Heart right ventricle (tissue), 16 donors: ENCODE data around the gene PSORS1C1. TPM values are rescaled to one million over a fixed set of nuclear protein-coding genes. Genes with fewer than 3 reads are reported as not detected.

Source experiments
- ATAC-seq, 8 donors: fragments of 200-7000 bp; cut with Tn5 transposase; one replicate each; pipeline ENCODE4 v1.9.1; 2020; ENCODE audit warnings: mild to moderate bottlenecking in 8 of 8, moderate library complexity in 8 of 8, moderate number of reproducible peaks in 1 of 8
- DNase-seq, 2 donors: peaks; one replicate each; pipeline ENCODE4 v3.0.0-alpha.2; 2020
- H3K27ac ChIP-seq, 10 donors: fragments of 200-600 bp; sonication (generic) in 2 of 10; one replicate each; pipeline versions ENCODE4 v1.5.0 to v1.8.0; 2020 to 2022; ENCODE audit warnings: mild to moderate bottlenecking in 3 of 10
- H3K27me3 ChIP-seq, 7 donors: fragments of 200-600 bp; one replicate each; pipeline ENCODE4 v1.8.0; 2021 to 2022; ENCODE audit warnings: mild to moderate bottlenecking in 2 of 7
- H3K36me3 ChIP-seq, 9 donors: fragments of 200-600 bp; sonication (generic) in 1 of 9; one replicate each; pipeline versions ENCODE4 v1.5.0 to v1.8.0; 2020 to 2022; ENCODE audit warnings: mild to moderate bottlenecking in 2 of 9
- H3K4me1 ChIP-seq, 9 donors: fragments of 200-600 bp; sonication (generic) in 1 of 9; one replicate each; pipeline versions ENCODE4 v1.5.0 to v1.8.0; 2020 to 2022; ENCODE audit warnings: mild to moderate bottlenecking in 4 of 9
- H3K4me3 ChIP-seq, 10 donors: fragments of 200-600 bp; sonication (generic) in 2 of 10; one replicate each; pipeline versions ENCODE4 v1.5.0 to v1.8.0; 2020 to 2022; ENCODE audit warnings: mild to moderate bottlenecking in 7 of 10, moderate library complexity in 2 of 10
- H3K9me3 ChIP-seq, 11 donors: fragments of 200-600 bp in 10 of 11; sonication (generic) in 2 of 11; one replicate each; pipeline versions ENCODE4 v1.5.0 to v1.8.0; 2013 to 2022; ENCODE audit warnings: mild to moderate bottlenecking in 2 of 11, control low read depth in 1 of 11, moderate library complexity in 1 of 11
- CTCF ChIP-seq, 9 donors: fragments of 200-600 bp; sonication (generic) in 2 of 9; IDR thresholded peaks; one replicate each; pipeline versions ENCODE4 v1.5.0 to v1.8.0; 2021 to 2022; ENCODE audit warnings: antibody characterized with exemption in 9 of 9, mild to moderate bottlenecking in 5 of 9, moderate library complexity in 1 of 9
- whole genome bisulfite sequencing, 2 donors: extraction: QIAGEN DNeasy Blood & Tissue Kit; methylation state at CpG; one replicate each; pipeline ENCODE4 v1.1.7; 2013; ENCODE audit warnings: inconsistent platforms in 1 of 2; 5-methylcytosine and 5-hydroxymethylcytosine counted together
- intact Hi-C, 10 donors: fragments of 100-400 bp; cut with DNase I; formaldehyde crosslinking; loops; one replicate each; pipeline versions ENCODE4 v1.11.1 to v1.14.2; 2022
- polyA plus RNA-seq, 2 donors: library from polyadenylated mRNA; stranded (reverse); fragments of 200-250 nt; gene quantifications; one replicate each; pipeline ENCODE4 v1.2.3, GENCODE V29; 2013
- total RNA-seq, 10 donors: library from RNA; stranded (reverse); fragmentation: NEBNext Ultra II Directional in 3 of 10; extraction: Animal tissue kit (Norgen Biotek cat#: 25700) in 3 of 10; gene quantifications; one replicate each; pipeline versions ENCODE4 v1.2.1 to v1.2.4, GENCODE V29; 2021 to 2023
- donor health status: Arrhythmogenic right ventricular cardiomyopathy.
- donor health status: ischemic (EF 13 %, LVEDD 7.1; RV severe dilation, severe dysfunction).
- donor health status: healthy with polysubstance abuse.
- donor health status: DM: no; HTN: yes; CAD: no.
- donor health status: DM: no; HTN: no; CAD: no.
- donor health status: ischemic (EF 25% LVEDD 6.9; RV normal size, moderate dysfunction).
- donor health status: ischemic (EF 25% LVEDD 5.7; RV mildly dilated, moderate dysfunction).
- donor health status: healthy.
- donor health status: DM: yes; HTN: yes; CAD: no.
- donor health status: Ischemic cardiomyopathy.
- donor health status: ischemic (EF 35%, LVEDD 5.7; RV mildly dilated, moderate dysfunction).
- donor health status: nonischemic (EF 11% LVEDD 7.7; RV severe dilation, severe dysfunction).
- donor health status: DM: yes; HTN: yes; CAD: no.
- donor health status: PGD.
- donor health status: ischemic (EF 29% LVEDD 5.4; RV normal size, mild dysfunction).
- donor health status: nonischemic (EF 23%, LVEDD 6.1; RV moderate dilation, normal function).

Gene PSORS1C1
- total and polyA plus RNA-seq, 12 donors = 0.13 to 6.2 (median 3.0) TPM

GRCh38 chr6:31170987-31171671 is 56.5 kb downstream of the PSORS1C1 start:
- Histone ChIP-seq H3K9me3 (no peaks in the 10 kb centered on the region), H3K4me3 (no peak overlapping the region), H3K27ac (no peak overlapping the region), H3K27me3 (no peaks in the 10 kb centered on the region), H3K4me1 (peaks cover 0 to 23% (median 0%) of the 10 kb centered on the region in 9 donors), H3K36me3 (peaks cover 0 to 8% (median 0%) of the 10 kb centered on the region in 9 donors)
- TF ChIP-seq CTCF (IDR thresholded peaks at IDR 0.05) = no peak
- no peak for DNase-seq
- WGBS, 2 donors = 88 to 92% methylated on average over 10 of the region's 10 CpGs
- intact Hi-C loops = no loop called here
- no peak for ATAC-seq

GRCh38 chr6:31171931-31172905 is 57.6 kb downstream of the PSORS1C1 start:
- no peak for ATAC-seq
- WGBS, 2 donors = 58 to 68% methylated on average over 16 of the region's 16 CpGs
- Histone ChIP-seq H3K4me1 (peaks cover 0 to 27% (median 0%) of the 10 kb centered on the region in 9 donors), H3K4me3 (no peak overlapping the region), H3K9me3 (no peaks in the 10 kb centered on the region), H3K36me3 (peaks cover 0 to 9% (median 0%) of the 10 kb centered on the region in 9 donors), H3K27ac (no peak overlapping the region), H3K27me3 (no peaks in the 10 kb centered on the region)
- no peak for TF ChIP-seq CTCF (IDR thresholded peaks at IDR 0.05)
- intact Hi-C loops = no loop called here
- DNase-seq = no peak

GRCh38 chr6:31172973-31173384 is 58.4 kb downstream of the PSORS1C1 start:
- peaks cover 0 to 16% (median 0%) of the 10 kb centered on the region in 9 donors for H3K36me3 ChIP-seq
- H3K4me3 ChIP-seq = no peak overlapping the region
- H3K4me1 ChIP-seq = peaks cover 0 to 27% (median 0%) of the 10 kb centered on the region in 9 donors
- WGBS, 2 donors = 61 to 67% methylated on average over 5 of the region's 5 CpGs
- no peak for TF ChIP-seq CTCF (IDR thresholded peaks at IDR 0.05)
- H3K27ac ChIP-seq = peak overlapping the region in 1 of 10 donors; percentile 37
- peak in 1 of 8 donors; percentile 33 for ATAC-seq
- H3K9me3 ChIP-seq = no peaks in the 10 kb centered on the region
- no peaks in the 10 kb centered on the region for H3K27me3 ChIP-seq
- no peak for DNase-seq
- intact Hi-C loops = no loop called here

- intact Hi-C loops = no loop called here
- ATAC-seq (peak in 3 of 8 donors; percentile 11 to 53 (median 41)), DNase-seq (no peak)
- no peaks in the 10 kb centered on the region for H3K27me3 ChIP-seq
- no peak overlapping the region for H3K4me3 ChIP-seq
- no peak for TF ChIP-seq CTCF (IDR thresholded peaks at IDR 0.05)
- H3K9me3 ChIP-seq = no peaks in the 10 kb centered on the region
- H3K36me3 ChIP-seq = peaks cover 0 to 16% (median 0%) of the 10 kb centered on the region in 9 donors
- H3K27ac ChIP-seq = peak overlapping the region in 1 of 10 donors; percentile 37
- H3K4me1 ChIP-seq = peaks cover 0 to 29% (median under 1%) of the 10 kb centered on the region in 9 donors
- 44 to 64% methylated on average over 3 of the region's 3 CpGs for WGBS, 2 donors
Observed at GRCh38 chr6:31173406-31173805, 58.8 kb downstream of the PSORS1C1 start.
